ENCODE results near the gene FXYD4. TPM values are rescaled to one million over a fixed set of nuclear protein-coding genes. Genes with fewer than 3 reads are reported as not detected.

The FXYD4 gene
- total RNA-seq, 2 experiments from 2014 or later, result not detected

GRCh38 chr10:43365001-43365400 is 6.4 kb upstream of the FXYD4 start:
- Mint-ChIP-seq H3K27me3 (no peaks in the 10 kb centered on the region), H3K4me3 (no peak overlapping the region), H3K27ac (no peak overlapping the region), H3K4me1 (ENCODE audit: low read depth) (peaks cover 20% of the 10 kb centered on the region), H3K36me3 (ENCODE audit: low read depth) (peaks cover 12% of the 10 kb centered on the region), H3K9me3 (no peaks in the 10 kb centered on the region)
- no peak for ATAC-seq
- intact Hi-C loops (cut with micrococcal nuclease), result no loop called here
- TF ChIP-seq CTCF (IDR thresholded peaks at IDR 0.05), result no peak
- POLR2A ChIA-PET, result no interaction called here
- CTCF ChIA-PET, result interaction anchor here (1.4 kb wide), 1 partner anchor 15 kb away, joined by 6 read pairs; no protein-coding TSS in a partner anchor
- DNase-seq, result no peak

GRCh38 chr10:43369921-43370320 is 1.5 kb upstream of the FXYD4 start:
- CTCF ChIA-PET, result interaction anchor here (0.8 to 1.1 kb wide), 2 partner anchors 20 to 78 kb away, joined by 3 read pairs; no protein-coding TSS in a partner anchor
- POLR2A ChIA-PET, result no interaction called here

GRCh38 chr10:43370671-43371215 is 693 bp upstream of the FXYD4 start:
- peaks cover 13% of the 10 kb centered on the region for H3K4me1 Mint-ChIP-seq (ENCODE audit: low read depth)
- intact Hi-C loops (cut with micrococcal nuclease), result no loop called here
- H3K9me3 Mint-ChIP-seq, result no peaks in the 10 kb centered on the region
- DNase-seq (no peak), ATAC-seq (no peak)
- ChIA-PET CTCF (interaction anchor here (0.8 to 1.1 kb wide), 2 partner anchors 19 to 79 kb away, joined by 3 read pairs; no protein-coding TSS in a partner anchor), POLR2A (no interaction called here)
- H3K27me3 Mint-ChIP-seq, result no peaks in the 10 kb centered on the region
- H3K4me3 Mint-ChIP-seq, result no peak overlapping the region
- no peak overlapping the region for H3K27ac Mint-ChIP-seq
- no peak for TF ChIP-seq CTCF (IDR thresholded peaks at IDR 0.05)
- no peaks in the 10 kb centered on the region for H3K36me3 Mint-ChIP-seq (ENCODE audit: low read depth)

More at GRCh38 chr10:43369921-43370320, 1.5 kb upstream of the FXYD4 start:
- H3K27ac Mint-ChIP-seq, result no peak overlapping the region
- intact Hi-C loops (cut with micrococcal nuclease), result no loop called here
- no peaks in the 10 kb centered on the region for H3K36me3 Mint-ChIP-seq (ENCODE audit: low read depth)
- no peak for TF ChIP-seq CTCF (IDR thresholded peaks at IDR 0.05)
- H3K4me1 Mint-ChIP-seq (ENCODE audit: low read depth), result peaks cover 13% of the 10 kb centered on the region
- no peaks in the 10 kb centered on the region for H3K9me3 Mint-ChIP-seq
- no peaks in the 10 kb centered on the region for H3K27me3 Mint-ChIP-seq
- no peak for DNase-seq
- no peak for ATAC-seq
- H3K4me3 Mint-ChIP-seq, result no peak overlapping the region

- H3K4me1 Mint-ChIP-seq (ENCODE audit: low read depth), result peaks cover 13% of the 10 kb centered on the region
- DNase-seq (no peak), ATAC-seq (no peak)
- no peaks in the 10 kb centered on the region for H3K36me3 Mint-ChIP-seq (ENCODE audit: low read depth)
- POLR2A ChIA-PET, result no interaction called here
- no peaks in the 10 kb centered on the region for H3K9me3 Mint-ChIP-seq
- no peak overlapping the region for H3K27ac Mint-ChIP-seq
- no peaks in the 10 kb centered on the region for H3K27me3 Mint-ChIP-seq
- TF ChIP-seq CTCF (IDR thresholded peaks at IDR 0.05), result no peak
- CTCF ChIA-PET, result no interaction called here
- no peak overlapping the region for H3K4me3 Mint-ChIP-seq
- intact Hi-C loops (cut with micrococcal nuclease), result no loop called here
Measured at GRCh38 chr10:43372765-43373361, 1.4 kb downstream of the FXYD4 start.

- DNase-seq (no peak), ATAC-seq (no peak)
- H3K9me3 Mint-ChIP-seq, result no peaks in the 10 kb centered on the region
- TF ChIP-seq CTCF (IDR thresholded peaks at IDR 0.05), result no peak
- no peak overlapping the region for H3K27ac Mint-ChIP-seq
- no peaks in the 10 kb centered on the region for H3K27me3 Mint-ChIP-seq
- H3K4me3 Mint-ChIP-seq, result no peak overlapping the region
- CTCF ChIA-PET, result no interaction called here
- H3K4me1 Mint-ChIP-seq (ENCODE audit: low read depth), result peaks cover 13% of the 10 kb centered on the region
- H3K36me3 Mint-ChIP-seq (ENCODE audit: low read depth), result no peaks in the 10 kb centered on the region
- POLR2A ChIA-PET, result no interaction called here
- intact Hi-C loops (cut with micrococcal nuclease), result no loop called here
Measured at GRCh38 chr10:43373461-43373860, 2.0 kb downstream of the FXYD4 start.
